Measurements from ENCODE around the gene FBXO38. TPM values are rescaled to one million over a fixed set of nuclear protein-coding genes. Genes with fewer than 3 reads are reported as not detected.

Gene FBXO38
- total RNA-seq, 1 donor from 2014 or later = 38.8 TPM

GRCh38 chr5:148469501-148469935, 85.8 kb downstream of the FBXO38 start:
- no peaks in the 10 kb centered on the region for H3K9me3 Mint-ChIP-seq (ENCODE audit: unreplicated experiment)
- no peaks in the 10 kb centered on the region for H3K27me3 Mint-ChIP-seq (ENCODE audit: low read depth, unreplicated experiment)
- Histone ChIP-seq H3K27ac (ENCODE audit: low read depth, low read length) (no peak overlapping the region), H3K4me2 (ENCODE audit: low read length) (peak overlapping the region; percentile 17), H4K20me1 (ENCODE audit: insufficient read depth, low read length) (no peaks in the 10 kb centered on the region), H3K4me1 (ENCODE audit: insufficient read depth, low read length) (peaks cover 5% of the 10 kb centered on the region), H3K9ac (ENCODE audit: low read length) (no peak overlapping the region), H3K27me3 (ENCODE audit: insufficient read depth, low read length) (no peaks in the 10 kb centered on the region), H3K36me3 (ENCODE audit: insufficient read depth, low read length) (no peaks in the 10 kb centered on the region), H3K79me2 (ENCODE audit: insufficient read depth, low read length) (no peaks in the 10 kb centered on the region), H2AFZ (ENCODE audit: low read depth, low read length) (peak overlapping the region; percentile 54), H3K4me3 (ENCODE audit: insufficient read depth, low read depth, low read length) (no peak overlapping the region), H3K9me3 (ENCODE audit: insufficient read depth, low read depth, low read length) (no peaks in the 10 kb centered on the region)
- DNase-seq (ENCODE audit: low read depth) (peak; percentile 77), FAIRE-seq (no peak)
- no peak overlapping the region for H3K27ac Mint-ChIP-seq (ENCODE audit: unreplicated experiment)
- no peaks in the 10 kb centered on the region for H3K36me3 Mint-ChIP-seq (ENCODE audit: low read depth, unreplicated experiment)
- no peak overlapping the region for H3K4me3 Mint-ChIP-seq (ENCODE audit: unreplicated experiment)
- TF ChIP-seq EZH2 (IDR thresholded peaks at IDR 0.05; ENCODE audit: insufficient read depth, low read length) = no peak
- TF ChIP-seq CTCF (IDR thresholded peaks at IDR 0.05; ENCODE audit: insufficient read depth, low read depth, low read length) = no peak
- peaks cover 3% of the 10 kb centered on the region for H3K4me1 Mint-ChIP-seq (ENCODE audit: low read depth, unreplicated experiment)

GRCh38 chr5:148471379-148471778, 87.6 kb downstream of the FBXO38 start:
- no peak for FAIRE-seq
- Mint-ChIP-seq H3K36me3 (ENCODE audit: low read depth, unreplicated experiment) (no peaks in the 10 kb centered on the region), H3K27ac (ENCODE audit: unreplicated experiment) (no peak overlapping the region)

More at GRCh38 chr5:148471379-148471778, 87.6 kb downstream of the FBXO38 start:
- Histone ChIP-seq H3K4me1 (ENCODE audit: insufficient read depth, low read length) (peaks cover 5% of the 10 kb centered on the region), H3K9ac (ENCODE audit: low read length) (no peak overlapping the region), H3K36me3 (ENCODE audit: insufficient read depth, low read length) (no peaks in the 10 kb centered on the region), H4K20me1 (ENCODE audit: insufficient read depth, low read length) (no peaks in the 10 kb centered on the region), H3K79me2 (ENCODE audit: insufficient read depth, low read length) (no peaks in the 10 kb centered on the region), H3K9me3 (ENCODE audit: insufficient read depth, low read depth, low read length) (no peaks in the 10 kb centered on the region), H2AFZ (ENCODE audit: low read depth, low read length) (no peak overlapping the region), H3K4me2 (ENCODE audit: low read length) (no peak overlapping the region), H3K27ac (ENCODE audit: low read depth, low read length) (no peak overlapping the region), H3K4me3 (ENCODE audit: insufficient read depth, low read depth, low read length) (no peak overlapping the region), H3K27me3 (ENCODE audit: insufficient read depth, low read length) (peaks cover 7% of the 10 kb centered on the region)
- Mint-ChIP-seq H3K4me3 (ENCODE audit: unreplicated experiment) (no peak overlapping the region), H3K27me3 (ENCODE audit: low read depth, unreplicated experiment) (no peaks in the 10 kb centered on the region), H3K9me3 (ENCODE audit: unreplicated experiment) (no peaks in the 10 kb centered on the region), H3K4me1 (ENCODE audit: low read depth, unreplicated experiment) (peaks cover 3% of the 10 kb centered on the region)
- TF ChIP-seq CTCF (IDR thresholded peaks at IDR 0.05; ENCODE audit: insufficient read depth, low read depth, low read length) (no peak), EZH2 (IDR thresholded peaks at IDR 0.05; ENCODE audit: insufficient read depth, low read length) (no peak)
- DNase-seq (ENCODE audit: low read depth) = peak; percentile 46
